NCI-H2081 treated with DMSO at 0.1 percent for 48 hours (cell line): ENCODE data around the gene SMIM20.

Experiments
- DNase-seq: peaks from one replicate; lab custom pipeline; 2025; lab: John Stamatoyannopoulos, UW

The SMIM20 gene

GRCh38 chr4:25926462-25926861 is 12.4 kb downstream of the SMIM20 start:
- no peak for DNase-seq

- peak; percentile 32 for DNase-seq
These were observed 13.6 kb downstream of the SMIM20 start for GRCh38 chr4:25927361-25928195.

- peak; percentile 92 for DNase-seq
These were observed 14.6 kb downstream of the SMIM20 start for GRCh38 chr4:25928379-25929297.

- DNase-seq, result no peak
These were observed 15.3 kb downstream of the SMIM20 start for GRCh38 chr4:25929298-25929686.

GRCh38 chr4:25930731-25931354 is 16.8 kb downstream of the SMIM20 start:
- no peak for DNase-seq

- DNase-seq, result no peak
These were observed 22.7 kb downstream of the SMIM20 start for GRCh38 chr4:25936696-25937095.

- no peak for DNase-seq
These were observed 23.8 kb downstream of the SMIM20 start for GRCh38 chr4:25937801-25938200.

- DNase-seq, result no peak
These were observed 24.3 kb downstream of the SMIM20 start for GRCh38 chr4:25938366-25938765.

- DNase-seq, result no peak
These were observed 24.8 kb downstream of the SMIM20 start for GRCh38 chr4:25938787-25939186.

- no peak for DNase-seq
These were observed 25.3 kb downstream of the SMIM20 start for GRCh38 chr4:25939330-25939729.

GRCh38 chr4:25941457-25942221 is 27.6 kb downstream of the SMIM20 start:
- DNase-seq, result no peak

- DNase-seq, result no peak
These were observed 29.3 kb downstream of the SMIM20 start for GRCh38 chr4:25943312-25943711.

GRCh38 chr4:25943805-25944204 is 29.8 kb downstream of the SMIM20 start:
- no peak for DNase-seq

GRCh38 chr4:25948051-25948450 is 34.0 kb downstream of the SMIM20 start:
- DNase-seq, result no peak

- no peak for DNase-seq
These were observed 35.2 kb downstream of the SMIM20 start for GRCh38 chr4:25949173-25949748.

- no peak for DNase-seq
These were observed 36.0 kb downstream of the SMIM20 start for GRCh38 chr4:25949994-25950393.

- no peak for DNase-seq
These were observed 36.7 kb downstream of the SMIM20 start for GRCh38 chr4:25950461-25951389.

GRCh38 chr4:25951390-25951952 is 37.5 kb downstream of the SMIM20 start:
- DNase-seq, result no peak

GRCh38 chr4:25953740-25954139 is 39.7 kb downstream of the SMIM20 start:
- DNase-seq, result no peak
